ENCODE measurements around the gene TIMP3.

The TIMP3 gene

DNA sequence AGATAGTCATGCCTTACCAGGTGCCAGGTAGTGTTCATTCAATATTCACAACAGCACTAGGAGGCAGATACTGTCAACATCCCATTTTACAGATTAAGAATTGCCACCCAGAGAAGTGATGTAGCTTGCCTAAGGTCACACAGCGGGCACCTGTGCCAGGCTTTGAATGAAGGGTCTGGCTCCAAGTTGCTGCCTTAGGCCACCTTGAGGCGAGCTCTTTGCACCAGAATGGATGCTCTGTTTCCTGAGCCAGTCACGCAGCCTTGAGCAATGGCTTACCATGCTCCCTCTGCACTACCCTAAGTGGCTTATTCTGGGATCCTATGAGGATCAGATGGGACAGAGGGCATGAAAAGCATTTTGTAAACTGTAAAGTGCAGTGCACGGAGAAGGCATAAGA is 25.1 kb upstream of the TIMP3 start:
- H3K4me1 Mint-ChIP-seq: no peaks in the 10 kb centered on the region
- no peaks in the 10 kb centered on the region for H3K27me3 Mint-ChIP-seq
- H3K9me3 Mint-ChIP-seq: peaks cover 4% of the 10 kb centered on the region
- no peak overlapping the region for H3K27ac Mint-ChIP-seq
- H3K4me3 Mint-ChIP-seq: no peak overlapping the region
- no peaks in the 10 kb centered on the region for H3K36me3 Mint-ChIP-seq
- no peak for ATAC-seq

- Mint-ChIP-seq H3K4me3 (no peak overlapping the region), H3K9me3 (peaks cover 4% of the 10 kb centered on the region), H3K27me3 (no peaks in the 10 kb centered on the region), H3K36me3 (no peaks in the 10 kb centered on the region), H3K4me1 (no peaks in the 10 kb centered on the region), H3K27ac (no peak overlapping the region)
- ATAC-seq: no peak
These were observed 24.7 kb upstream of the TIMP3 start for GRCh38 chr22:32776802-32777201.

DNA sequence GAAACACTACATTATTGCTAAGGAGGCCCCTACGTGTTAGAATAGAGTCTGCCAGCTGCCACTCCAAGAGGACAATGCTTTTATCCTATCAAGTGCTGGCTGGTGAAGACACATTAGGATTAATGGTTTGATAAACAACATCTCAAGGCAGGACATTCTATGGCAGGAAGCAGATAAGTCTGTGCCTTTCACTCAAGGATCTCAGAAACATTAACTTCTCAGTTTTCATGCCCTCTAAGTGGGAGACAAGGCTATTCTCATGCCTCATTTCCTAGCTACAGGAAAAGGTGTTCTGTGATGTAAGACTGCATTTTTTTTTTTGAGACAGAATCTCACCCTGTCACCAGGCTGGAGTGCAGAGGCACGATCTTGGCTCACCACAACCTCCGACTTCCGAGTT is 23.5 kb upstream of the TIMP3 start:
- Mint-ChIP-seq H3K36me3 (no peaks in the 10 kb centered on the region), H3K4me3 (no peak overlapping the region), H3K9me3 (peaks cover 4% of the 10 kb centered on the region), H3K27me3 (no peaks in the 10 kb centered on the region), H3K27ac (no peak overlapping the region), H3K4me1 (no peaks in the 10 kb centered on the region)
- ATAC-seq: no peak

- H3K27me3 Mint-ChIP-seq: no peaks in the 10 kb centered on the region
- H3K27ac Mint-ChIP-seq: no peak overlapping the region
- no peak overlapping the region for H3K4me3 Mint-ChIP-seq
- H3K9me3 Mint-ChIP-seq: no peaks in the 10 kb centered on the region
- H3K36me3 Mint-ChIP-seq: no peaks in the 10 kb centered on the region
- H3K4me1 Mint-ChIP-seq: no peaks in the 10 kb centered on the region
- ATAC-seq: no peak
These were observed 20.7 kb upstream of the TIMP3 start for GRCh38 chr22:32780726-32781310.

- ATAC-seq: no peak
- Mint-ChIP-seq H3K27me3 (no peaks in the 10 kb centered on the region), H3K9me3 (no peaks in the 10 kb centered on the region), H3K36me3 (no peaks in the 10 kb centered on the region), H3K27ac (no peak overlapping the region), H3K4me1 (no peaks in the 10 kb centered on the region), H3K4me3 (no peak overlapping the region)
These were observed 19.8 kb upstream of the TIMP3 start for GRCh38 chr22:32781695-32782094.

DNA sequence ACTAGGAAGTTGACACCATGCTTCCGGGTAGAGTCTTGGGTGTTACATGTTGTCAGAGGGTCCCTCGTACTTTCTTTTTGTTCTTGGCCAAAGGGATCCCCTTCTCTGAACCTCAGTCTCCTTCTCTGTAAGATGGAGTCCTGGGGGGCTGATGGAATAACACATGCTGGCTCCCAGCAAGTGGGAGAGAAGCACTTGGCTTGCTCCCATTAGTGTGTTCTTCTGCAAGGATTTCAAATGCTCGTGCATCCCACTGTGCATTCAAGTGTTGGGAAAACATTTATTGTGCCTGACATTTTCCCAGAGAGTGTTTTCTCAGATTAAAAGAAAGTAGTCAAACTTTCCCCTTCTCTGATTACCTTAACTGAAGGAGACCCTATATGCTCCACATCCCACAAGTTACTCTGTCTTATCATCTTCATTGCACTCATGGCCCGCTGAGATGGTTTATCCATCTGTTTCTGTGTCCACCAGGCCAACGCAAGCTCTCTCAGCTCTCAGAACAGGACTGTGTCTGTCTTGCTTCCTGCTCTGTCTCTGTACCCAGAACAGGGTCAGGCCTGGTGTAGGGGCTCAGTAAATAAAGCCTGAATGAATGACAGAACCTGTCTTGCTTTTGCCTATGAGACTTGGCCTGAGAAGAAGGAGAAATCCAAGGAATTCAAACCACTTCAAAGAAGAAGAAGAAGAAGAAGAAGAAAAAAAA is 16.0 kb upstream of the TIMP3 start:
- no peaks in the 10 kb centered on the region for H3K9me3 Mint-ChIP-seq
- H3K4me3 Mint-ChIP-seq: no peak overlapping the region
- no peaks in the 10 kb centered on the region for H3K4me1 Mint-ChIP-seq
- H3K27me3 Mint-ChIP-seq: peaks cover 10% of the 10 kb centered on the region
- no peaks in the 10 kb centered on the region for H3K36me3 Mint-ChIP-seq
- H3K27ac Mint-ChIP-seq: no peak overlapping the region
- ATAC-seq: no peak

GRCh38 chr22:32786027-32786418 is 15.5 kb upstream of the TIMP3 start:
- Mint-ChIP-seq H3K27ac (no peak overlapping the region), H3K36me3 (no peaks in the 10 kb centered on the region), H3K4me3 (no peak overlapping the region), H3K4me1 (no peaks in the 10 kb centered on the region), H3K27me3 (peaks cover 10% of the 10 kb centered on the region), H3K9me3 (no peaks in the 10 kb centered on the region)
- ATAC-seq: no peak

DNA sequence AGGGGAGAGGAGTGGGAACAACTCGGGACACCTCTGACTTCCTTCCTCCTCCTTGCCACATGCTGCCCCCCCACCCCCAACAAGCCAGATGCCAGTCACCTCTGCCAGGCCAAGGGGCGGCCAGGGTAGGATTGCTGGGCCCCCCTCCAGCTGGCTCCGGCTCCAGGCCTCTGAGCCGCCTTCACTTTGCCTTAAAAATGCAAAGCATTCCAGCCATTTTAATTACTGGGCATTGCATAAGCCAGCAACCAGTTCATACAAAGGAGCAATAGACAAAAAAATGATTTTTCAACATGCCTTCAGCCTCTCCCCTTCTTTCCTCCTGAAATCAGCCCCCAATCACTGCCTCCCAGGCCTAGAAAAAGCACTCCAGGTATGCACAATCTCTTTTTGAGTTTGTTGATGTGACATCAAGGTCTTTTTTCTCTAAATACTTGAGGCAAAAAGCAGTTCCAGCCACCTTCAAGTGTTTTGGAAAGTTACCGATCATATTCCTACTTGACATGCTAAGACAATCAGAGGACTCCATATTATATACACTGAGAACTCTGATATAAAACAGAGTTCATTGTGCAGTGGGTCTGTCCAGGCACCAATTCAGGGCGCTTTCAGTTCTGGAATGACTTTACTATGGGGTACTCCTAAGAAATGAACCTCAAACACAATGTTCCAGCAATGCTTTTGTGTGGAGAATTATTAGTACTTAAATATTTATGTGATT is 12.4 kb upstream of the TIMP3 start:
- no peaks in the 10 kb centered on the region for H3K9me3 Mint-ChIP-seq
- no peak overlapping the region for H3K4me3 Mint-ChIP-seq
- peaks cover 10% of the 10 kb centered on the region for H3K27me3 Mint-ChIP-seq
- H3K27ac Mint-ChIP-seq: no peak overlapping the region
- no peaks in the 10 kb centered on the region for H3K36me3 Mint-ChIP-seq
- no peak for ATAC-seq
- H3K4me1 Mint-ChIP-seq: no peaks in the 10 kb centered on the region

DNA sequence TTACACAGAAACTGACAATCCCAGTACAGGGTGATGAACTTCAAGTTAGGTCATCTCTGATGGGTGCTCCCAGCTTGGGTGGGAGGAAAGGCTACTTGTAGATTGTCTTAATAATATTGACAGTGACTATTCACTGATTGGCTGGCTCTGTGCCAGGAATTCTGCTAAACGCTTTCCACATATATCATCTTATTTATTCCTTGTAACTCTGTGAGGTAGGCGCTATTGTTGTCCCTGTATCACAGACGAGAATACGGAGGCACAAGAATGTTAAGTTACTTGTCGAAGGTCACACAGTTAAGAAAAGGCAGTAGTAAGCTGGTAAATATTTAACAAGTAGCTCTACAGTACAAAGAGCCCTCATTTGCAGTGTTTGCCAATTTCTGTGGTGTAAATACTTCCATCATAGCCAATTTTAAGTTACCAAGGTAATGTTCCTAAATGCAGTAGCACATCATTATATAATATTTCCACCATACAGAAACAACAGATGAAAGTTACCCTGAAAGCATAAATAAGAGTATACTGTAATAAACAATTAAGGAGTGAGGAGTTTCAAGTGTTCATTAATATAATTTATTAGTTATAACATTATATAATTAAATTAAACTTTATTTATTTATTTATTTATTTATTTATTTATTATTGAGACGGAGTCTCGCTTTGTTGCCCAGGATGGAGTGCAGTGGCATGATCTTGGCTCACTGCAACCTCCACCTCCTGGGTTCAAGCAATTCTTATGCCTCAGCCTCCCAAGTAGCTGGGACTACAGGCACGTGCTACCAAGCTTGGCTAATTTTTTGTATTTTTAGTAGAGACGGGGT is 11.5 kb upstream of the TIMP3 start:
- peaks cover 13% of the 10 kb centered on the region for H3K27me3 Mint-ChIP-seq
- no peak for ATAC-seq
- H3K27ac Mint-ChIP-seq: no peak overlapping the region
- H3K36me3 Mint-ChIP-seq: no peaks in the 10 kb centered on the region
- H3K4me3 Mint-ChIP-seq: no peak overlapping the region
- H3K9me3 Mint-ChIP-seq: no peaks in the 10 kb centered on the region
- H3K4me1 Mint-ChIP-seq: no peaks in the 10 kb centered on the region

GRCh38 chr22:32791056-32791455 is 10.4 kb upstream of the TIMP3 start:
- Mint-ChIP-seq H3K4me3 (no peak overlapping the region), H3K9me3 (no peaks in the 10 kb centered on the region), H3K36me3 (no peaks in the 10 kb centered on the region), H3K4me1 (no peaks in the 10 kb centered on the region), H3K27me3 (peaks cover 21% of the 10 kb centered on the region), H3K27ac (no peak overlapping the region)
- ATAC-seq: no peak

GRCh38 chr22:32791485-32791884 is 10.0 kb upstream of the TIMP3 start:
- Mint-ChIP-seq H3K4me3 (no peak overlapping the region), H3K27ac (no peak overlapping the region), H3K9me3 (no peaks in the 10 kb centered on the region), H3K27me3 (peaks cover 21% of the 10 kb centered on the region), H3K4me1 (no peaks in the 10 kb centered on the region), H3K36me3 (no peaks in the 10 kb centered on the region)
- ATAC-seq: no peak

GRCh38 chr22:32793589-32793988 is 7.9 kb upstream of the TIMP3 start:
- peaks cover 11% of the 10 kb centered on the region for H3K27me3 Mint-ChIP-seq
- no peaks in the 10 kb centered on the region for H3K36me3 Mint-ChIP-seq
- H3K4me1 Mint-ChIP-seq: no peaks in the 10 kb centered on the region
- H3K4me3 Mint-ChIP-seq: no peak overlapping the region
- no peaks in the 10 kb centered on the region for H3K9me3 Mint-ChIP-seq
- ATAC-seq: no peak
- no peak overlapping the region for H3K27ac Mint-ChIP-seq

DNA sequence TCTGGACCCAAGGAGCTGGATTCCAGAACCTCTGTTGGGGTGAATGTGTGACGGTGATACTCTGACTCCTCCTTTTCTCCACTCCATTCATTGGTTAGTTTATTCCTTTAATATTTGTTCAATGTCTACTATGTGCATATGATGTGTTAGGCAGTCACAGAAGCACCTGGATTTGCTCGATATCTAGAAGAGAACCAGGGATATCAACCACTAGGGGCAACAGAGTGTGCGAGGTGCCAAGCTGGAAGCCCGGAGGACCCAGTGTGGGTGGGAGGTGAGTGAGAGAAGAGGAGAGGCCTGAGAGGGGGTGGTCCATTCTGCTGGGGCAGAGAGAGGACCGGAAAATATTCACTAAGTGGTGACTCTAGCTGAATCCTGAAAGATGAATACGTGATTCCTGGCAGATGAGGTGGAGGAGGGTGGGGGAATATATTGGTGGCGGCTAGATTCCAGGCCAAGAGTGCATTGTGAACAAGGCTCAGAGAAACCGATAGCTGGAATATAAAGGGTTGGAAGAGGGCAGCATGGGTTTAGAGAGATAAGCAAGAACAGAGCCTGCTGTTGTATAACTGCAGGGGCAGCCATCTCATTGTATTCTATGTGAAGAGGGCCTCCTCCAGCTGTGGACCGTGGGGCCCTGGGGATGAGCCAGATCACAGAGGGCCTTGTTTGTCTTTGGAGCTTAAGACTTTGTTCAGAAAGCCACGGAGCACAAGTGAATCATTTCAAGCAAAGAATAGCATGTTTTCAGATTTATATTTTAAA is 6.9 kb upstream of the TIMP3 start:
- no peaks in the 10 kb centered on the region for H3K36me3 Mint-ChIP-seq
- H3K27me3 Mint-ChIP-seq: peaks cover 22% of the 10 kb centered on the region
- no peak for ATAC-seq

GRCh38 chr22:32795214-32795596 is 6.3 kb upstream of the TIMP3 start:
- H3K27me3 Mint-ChIP-seq: peaks cover 28% of the 10 kb centered on the region
- H3K27ac Mint-ChIP-seq: no peak overlapping the region
- no peaks in the 10 kb centered on the region for H3K9me3 Mint-ChIP-seq
- no peaks in the 10 kb centered on the region for H3K4me1 Mint-ChIP-seq
- no peak for ATAC-seq
- H3K36me3 Mint-ChIP-seq: no peaks in the 10 kb centered on the region
- no peak overlapping the region for H3K4me3 Mint-ChIP-seq

More for the DNA sequence above, 6.9 kb upstream of the TIMP3 start:
- Mint-ChIP-seq H3K9me3 (no peaks in the 10 kb centered on the region), H3K27ac (no peak overlapping the region), H3K4me3 (no peak overlapping the region), H3K4me1 (no peaks in the 10 kb centered on the region)
